ENCODE data around the gene FER. TPM values are rescaled to one million over a fixed set of nuclear protein-coding genes. Genes with fewer than 3 reads are reported as not detected.

Gene FER
- total and polyA plus RNA-seq, 9 of the 15 experiments (the other 6 are each of a cell fraction or from before 2014, with no cell fraction given): 6.7 to 18.2 (median 8.9) TPM

GRCh38 chr5:109180668-109181067 lies 433.0 kb downstream of the FER start:
- no peaks in the 10 kb centered on the region for H3K4me1 ChIP-seq (replicated peaks in 1 of 2; ENCODE audit: control insufficient read depth in 2 of 2, insufficient read depth in 2 of 2, low read length in 2 of 2)
- no peak overlapping the region for H2AFZ ChIP-seq (ENCODE audit: low read depth, low read length)
- no peak overlapping the region for H3K4me2 ChIP-seq (ENCODE audit: insufficient read depth, low read length)
- no peak for DNase-seq (ENCODE audit: extremely low read depth in 1 of 4, low spot score in 3 of 4)
- no peaks in the 10 kb centered on the region for H3K79me2 ChIP-seq (ENCODE audit: control insufficient read depth, insufficient read depth, low read length)
- intact Hi-C loops (cut with micrococcal nuclease) (no loop called here), in situ Hi-C loops (cut with MboI) (no loop called here)
- no TSS peak for BruUV-seq (replicated peaks)
- H3K9ac ChIP-seq (ENCODE audit: insufficient read depth in 1 of 2, low read depth in 2 of 2, low read length in 2 of 2): no peak overlapping the region
- no peak overlapping the region for H3K27ac ChIP-seq (ENCODE audit: extremely low read depth, low read depth, low read length)
- H3K9me3 ChIP-seq (replicated peaks; ENCODE audit: control insufficient read depth, insufficient read depth, low read depth, low read length): no peaks in the 10 kb centered on the region
- no peaks in the 10 kb centered on the region for H4K20me1 ChIP-seq (replicated peaks; ENCODE audit: control insufficient read depth, insufficient read depth, low read length)
- no peaks in the 10 kb centered on the region for H3K9me1 ChIP-seq (ENCODE audit: control insufficient read depth, insufficient read depth, low read length)
- no peak for ATAC-seq
- WGBS (ENCODE audit: insufficient coverage, low coverage, missing lambda C conversion rate): 39% methylated on average over 4 of the region's 4 CpGs
- H3K27me3 ChIP-seq (ENCODE audit: control insufficient read depth in 2 of 2, insufficient read depth in 2 of 2, low read length in 2 of 2): no peaks in the 10 kb centered on the region
- H3K4me3 ChIP-seq: no peak overlapping the region
- FAIRE-seq: no peak
- POLR2A ChIA-PET: no interaction called here
- no peaks in the 10 kb centered on the region for H3K36me3 ChIP-seq (ENCODE audit: control insufficient read depth, insufficient read depth, low read length)
- no peak for TF ChIP-seq ZNF274 (IDR thresholded peaks at IDR 0.05; ENCODE audit: borderline replicate concordance, low read depth, low read length)
- TF ChIP-seq SMARCA4 (IDR thresholded peaks at IDR 0.05): no peak
- TF ChIP-seq SRSF3 (IDR thresholded peaks at IDR 0.05; ENCODE audit: insufficient read depth, low read length): no peak
- TF ChIP-seq MAZ (CRISPR knock-in tag; conservative IDR thresholded peaks at IDR 0.05 in 1 of 2, IDR thresholded peaks at IDR 0.05 in 1 of 2): no peak
- TF ChIP-seq ZNF589 (CRISPR knock-in tag; IDR thresholded peaks at IDR 0.05; ENCODE audit: low read depth): no peak
- TF ChIP-seq BHLHE40 (IDR thresholded peaks at IDR 0.05; ENCODE audit: low read length): no peak
- no peak for TF ChIP-seq ATF3 (IDR thresholded peaks at IDR 0.05)
- no peak for TF ChIP-seq ATF3 (CRISPR knock-in tag; conservative IDR thresholded peaks at IDR 0.05)
- no peak for TF ChIP-seq MXD1 (CRISPR knock-in tag; IDR thresholded peaks at IDR 0.05; ENCODE audit: borderline replicate concordance, poor library complexity, severe bottlenecking)
- TF ChIP-seq POLR3G (IDR thresholded peaks at IDR 0.05; ENCODE audit: extremely low read depth, insufficient read length, insufficient replicate concordance): no peak
- no peak for TF ChIP-seq ZBTB12 (CRISPR knock-in tag; IDR thresholded peaks at IDR 0.05)
- TF ChIP-seq COPS2 (conservative IDR thresholded peaks at IDR 0.05): no peak
- TF ChIP-seq NFE2L1 (tag; IDR thresholded peaks at IDR 0.05; ENCODE audit: borderline replicate concordance, low read depth): no peak
- CTCF ChIA-PET (ENCODE audit: low intra/inter-chr PET ratio): no interaction called here
